ENCODE data around the gene PRORP.

PRORP gene

DNA sequence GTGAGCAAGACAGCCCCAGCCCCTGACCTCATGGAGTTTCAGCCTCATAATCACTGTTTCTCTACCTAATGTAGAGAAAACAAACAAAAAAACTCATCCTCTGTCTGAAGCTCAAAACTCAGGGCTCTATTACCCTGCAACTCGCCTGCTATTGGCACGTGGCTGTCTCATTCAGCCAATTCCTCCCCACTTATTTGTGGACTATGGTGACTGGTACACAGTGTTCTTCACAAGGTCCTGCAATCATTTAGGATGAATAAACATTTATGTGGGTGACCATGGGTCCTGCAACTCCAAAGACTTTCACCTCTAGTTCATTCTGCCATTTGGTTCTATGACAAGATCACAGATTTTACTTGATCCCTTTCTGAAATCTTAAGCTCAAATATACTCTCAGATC, 5.2 kb upstream of the PRORP start:
- in situ Hi-C loops (cut with MboI; ENCODE audit: low sequenced_read_pairs, unreplicated experiment): no loop called here
- TF ChIP-seq, protein P1, sequence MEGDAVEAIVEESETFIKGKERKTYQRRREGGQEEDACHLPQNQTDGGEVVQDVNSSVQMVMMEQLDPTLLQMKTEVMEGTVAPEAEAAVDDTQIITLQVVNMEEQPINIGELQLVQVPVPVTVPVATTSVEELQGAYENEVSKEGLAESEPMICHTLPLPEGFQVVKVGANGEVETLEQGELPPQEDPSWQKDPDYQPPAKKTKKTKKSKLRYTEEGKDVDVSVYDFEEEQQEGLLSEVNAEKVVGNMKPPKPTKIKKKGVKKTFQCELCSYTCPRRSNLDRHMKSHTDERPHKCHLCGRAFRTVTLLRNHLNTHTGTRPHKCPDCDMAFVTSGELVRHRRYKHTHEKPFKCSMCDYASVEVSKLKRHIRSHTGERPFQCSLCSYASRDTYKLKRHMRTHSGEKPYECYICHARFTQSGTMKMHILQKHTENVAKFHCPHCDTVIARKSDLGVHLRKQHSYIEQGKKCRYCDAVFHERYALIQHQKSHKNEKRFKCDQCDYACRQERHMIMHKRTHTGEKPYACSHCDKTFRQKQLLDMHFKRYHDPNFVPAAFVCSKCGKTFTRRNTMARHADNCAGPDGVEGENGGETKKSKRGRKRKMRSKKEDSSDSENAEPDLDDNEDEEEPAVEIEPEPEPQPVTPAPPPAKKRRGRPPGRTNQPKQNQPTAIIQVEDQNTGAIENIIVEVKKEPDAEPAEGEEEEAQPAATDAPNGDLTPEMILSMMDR (IDR thresholded peaks at IDR 0.05; ENCODE audit: borderline replicate concordance, control extremely low read depth, extremely low read depth, insufficient read depth, missing control alignments): no peak
- DNase-seq (ENCODE audit: low spot score): no peak

DNA sequence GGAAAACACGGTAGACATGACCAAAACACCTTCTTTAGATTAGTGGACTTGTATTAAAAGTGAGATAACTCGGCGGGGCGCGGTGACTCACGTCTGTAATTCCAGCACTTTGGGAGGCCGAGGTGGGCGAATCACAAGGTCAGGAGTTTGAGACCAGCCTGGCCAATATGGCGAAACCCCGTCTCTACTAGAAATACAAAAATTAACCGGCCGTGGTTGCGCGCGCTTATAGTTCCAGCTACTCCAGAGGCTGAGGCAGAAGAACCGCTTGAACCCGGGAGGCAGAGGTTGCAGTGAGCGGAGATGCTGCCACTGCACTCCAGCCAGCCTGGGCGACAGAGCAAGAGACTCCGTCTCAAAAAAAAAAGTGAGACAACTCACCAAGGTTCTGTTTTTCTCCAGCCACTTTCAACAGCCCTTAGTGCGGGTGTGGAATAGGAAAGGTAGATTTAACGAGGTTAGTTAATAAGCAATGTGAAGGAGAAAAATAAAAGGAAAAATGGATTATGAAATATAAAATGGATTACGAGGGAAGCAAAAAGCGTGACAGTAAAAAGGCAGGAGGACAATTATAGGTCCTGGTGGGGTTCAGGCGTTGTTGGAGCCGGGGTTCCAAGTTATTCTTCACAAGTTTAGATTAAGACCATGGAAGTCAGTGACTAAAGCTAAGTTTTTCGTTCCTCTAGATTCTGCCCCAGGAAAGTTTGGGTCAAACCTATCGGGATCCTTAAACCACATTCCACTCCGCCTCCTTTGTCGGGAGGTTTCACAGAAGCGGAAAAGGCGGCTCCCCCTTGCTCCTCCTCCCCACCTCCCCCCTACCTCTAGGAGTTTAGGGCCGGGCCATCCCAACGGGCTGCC, 1.1 kb upstream of the PRORP start:
- TF ChIP-seq, protein P1 (IDR thresholded peaks at IDR 0.05; ENCODE audit: borderline replicate concordance, control extremely low read depth, extremely low read depth, insufficient read depth, missing control alignments): no peak
- in situ Hi-C loops (cut with MboI; ENCODE audit: low sequenced_read_pairs, unreplicated experiment): no loop called here
- peak; percentile 16 for DNase-seq (ENCODE audit: low spot score)

DNA sequence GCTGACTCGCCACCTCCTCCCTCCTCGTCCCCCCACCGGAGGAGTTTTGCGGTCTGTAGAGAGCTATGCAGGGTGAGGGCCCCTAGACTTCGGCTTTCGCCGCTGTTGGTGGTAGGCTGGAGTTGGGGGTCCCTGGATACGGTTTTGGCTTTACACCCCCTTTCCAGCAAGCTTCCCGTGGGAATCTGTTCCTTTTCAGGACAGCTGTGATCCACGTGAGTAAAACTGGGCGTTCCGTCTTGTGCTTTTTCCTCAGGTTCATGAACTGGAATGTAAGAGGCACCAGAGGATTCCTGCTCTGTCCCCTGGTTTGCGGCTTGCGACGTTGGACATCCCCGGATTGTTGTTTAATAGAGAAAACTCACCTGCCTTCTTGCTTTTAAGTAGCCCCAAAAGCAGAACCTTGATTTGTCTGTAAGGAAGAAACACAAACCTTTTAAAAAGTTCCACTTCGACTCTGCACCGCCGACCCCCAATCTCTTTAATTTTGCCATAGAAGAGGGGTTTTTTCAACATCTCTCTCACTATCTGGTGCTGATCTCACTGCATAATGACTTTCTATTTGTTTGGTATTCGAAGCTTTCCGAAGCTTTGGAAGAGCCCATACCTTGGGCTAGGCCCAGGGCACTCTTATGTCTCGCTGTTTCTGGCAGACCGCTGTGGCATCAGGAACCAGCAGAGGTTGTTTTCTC, 490 bp downstream of the PRORP start:
- in situ Hi-C loops (cut with MboI; ENCODE audit: low sequenced_read_pairs, unreplicated experiment): no loop called here
- TF ChIP-seq, protein P1 (IDR thresholded peaks at IDR 0.05; ENCODE audit: borderline replicate concordance, control extremely low read depth, extremely low read depth, insufficient read depth, missing control alignments): no peak
- peak; percentile 24 for DNase-seq (ENCODE audit: low spot score)

DNA sequence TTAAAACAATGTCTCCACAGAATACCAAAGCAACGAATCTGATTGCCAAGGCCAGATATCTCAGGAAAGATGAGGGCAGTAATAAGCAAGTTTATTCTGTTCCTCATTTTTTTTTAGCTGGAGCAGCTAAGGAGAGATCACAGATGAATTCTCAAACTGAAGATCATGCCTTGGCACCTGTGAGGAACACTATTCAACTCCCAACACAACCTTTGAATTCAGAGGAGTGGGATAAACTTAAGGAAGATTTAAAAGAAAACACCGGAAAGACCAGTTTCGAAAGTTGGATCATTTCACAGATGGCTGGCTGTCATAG, 994 bp downstream of the PRORP start:
- TF ChIP-seq, protein P1 (IDR thresholded peaks at IDR 0.05; ENCODE audit: borderline replicate concordance, control extremely low read depth, extremely low read depth, insufficient read depth, missing control alignments): no peak
- no peak for DNase-seq (ENCODE audit: low spot score)
- in situ Hi-C loops (cut with MboI; ENCODE audit: low sequenced_read_pairs, unreplicated experiment): no loop called here

DNA sequence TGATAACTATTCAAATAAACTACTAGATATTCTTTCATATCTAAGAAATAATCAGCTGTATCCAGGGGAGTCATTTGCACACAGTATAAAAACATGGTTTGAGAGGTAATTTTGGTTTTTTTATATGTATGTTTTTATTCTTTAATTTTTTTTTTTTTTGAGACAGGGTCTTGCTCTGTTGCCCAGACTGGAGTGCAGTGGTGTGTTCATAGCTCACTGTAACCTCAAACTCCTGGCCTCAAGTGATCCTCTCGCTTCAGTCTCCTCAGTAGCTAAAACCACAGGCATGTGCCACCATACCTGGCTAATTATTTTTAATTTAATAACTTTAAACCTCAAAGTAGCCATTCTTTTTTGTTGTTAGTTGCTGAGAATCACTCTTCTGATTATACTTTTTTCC, 1.8 kb downstream of the PRORP start:
- DNase-seq (ENCODE audit: low spot score): no peak
- TF ChIP-seq, protein P1 (IDR thresholded peaks at IDR 0.05; ENCODE audit: borderline replicate concordance, control extremely low read depth, extremely low read depth, insufficient read depth, missing control alignments): no peak
- in situ Hi-C loops (cut with MboI; ENCODE audit: low sequenced_read_pairs, unreplicated experiment): no loop called here

DNA sequence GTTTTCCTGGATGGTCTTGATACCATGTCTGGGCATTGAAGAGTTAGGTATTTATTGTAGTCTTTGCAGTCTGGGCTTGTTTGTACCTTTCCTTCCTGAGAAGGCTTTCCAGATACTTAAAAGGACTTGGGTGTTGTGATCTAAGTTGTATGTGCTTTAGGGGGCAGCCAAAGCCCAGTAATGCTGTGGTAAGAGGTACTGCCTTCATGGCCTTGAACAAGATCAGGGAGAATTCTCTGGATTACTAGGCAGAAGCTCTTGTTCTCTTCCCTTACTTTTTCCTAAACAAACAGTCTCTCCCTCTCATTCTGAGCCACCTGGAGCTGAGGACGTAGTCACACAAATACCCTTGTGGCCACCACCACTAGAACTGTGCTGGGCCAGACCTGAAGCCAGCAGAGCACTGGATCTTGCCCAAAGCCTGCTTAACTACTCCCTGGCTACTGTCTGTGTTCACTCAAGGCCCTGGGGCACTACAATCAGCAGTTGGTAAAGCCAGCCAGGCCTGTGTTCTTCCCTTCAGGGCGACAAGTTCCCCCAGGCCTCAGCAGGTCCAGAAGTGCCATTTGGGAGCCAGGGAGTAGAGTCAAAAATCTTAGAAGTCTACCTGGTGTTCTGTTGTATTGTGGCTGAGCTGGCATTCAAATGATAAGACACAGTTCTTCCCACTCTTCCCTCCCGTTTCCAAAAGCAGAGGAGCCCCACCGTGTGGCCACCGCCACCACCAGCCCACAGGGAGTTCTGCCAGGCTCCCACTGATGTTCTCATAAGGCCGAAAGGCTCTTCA, 11.4 kb downstream of the PRORP start:
- TF ChIP-seq, protein P1 (IDR thresholded peaks at IDR 0.05; ENCODE audit: borderline replicate concordance, control extremely low read depth, extremely low read depth, insufficient read depth, missing control alignments): no peak
- in situ Hi-C loops (cut with MboI; ENCODE audit: low sequenced_read_pairs, unreplicated experiment): no loop called here
- no peak for DNase-seq (ENCODE audit: low spot score)

All from GM13976 (cell line).